ENCODE results near the gene AGTRAP. TPM values are rescaled to one million over a fixed set of nuclear protein-coding genes. Genes with fewer than 3 reads are reported as not detected.

AGTRAP gene
- total and polyA plus RNA-seq, 2 of the 8 experiments (the other 6 are each of a cell fraction or from before 2014, with no cell fraction given), result 69.7 to 192 TPM

DNA sequence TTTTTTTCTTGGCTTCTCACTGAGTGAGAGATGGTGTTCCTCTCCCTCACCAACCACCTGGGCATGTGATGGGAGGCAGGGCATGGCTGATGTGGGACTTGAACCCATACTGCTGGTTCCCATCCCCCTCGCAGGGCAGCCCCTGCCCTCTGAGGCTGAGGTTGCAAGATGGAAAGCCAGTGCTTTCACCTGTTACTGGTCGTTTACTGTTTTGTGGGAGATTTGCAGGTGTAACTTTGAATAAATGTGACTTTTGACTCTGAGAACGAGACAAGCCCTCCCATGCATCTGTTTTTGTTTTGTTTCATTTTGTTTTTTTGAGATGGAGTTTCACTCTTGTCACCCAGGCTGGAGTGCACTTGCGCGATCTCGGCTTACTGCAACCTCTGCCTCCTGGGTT lies 47.6 kb downstream of the AGTRAP start:
- H3K79me1 ChIP-seq (ENCODE audit: low read depth, low read length), result no peaks in the 10 kb centered on the region

More for the DNA sequence above, 47.6 kb downstream of the AGTRAP start:
- Histone ChIP-seq H4K91ac (replicated peaks; ENCODE audit: insufficient read length, low read length) (no peak overlapping the region), H3K18ac (ENCODE audit: extremely low read depth, low read length) (no peak overlapping the region), H2BK12ac (ENCODE audit: low read depth, low read length) (no peak overlapping the region), H3K23ac (ENCODE audit: insufficient read length) (no peak overlapping the region), H3K4me3 (ENCODE audit: extremely low read depth in 1 of 4, insufficient read depth in 2 of 4, low read depth in 3 of 4, low read length in 4 of 4) (no peak overlapping the region), H3K4me1 (replicated peaks in 1 of 4; ENCODE audit: control insufficient read depth in 3 of 4, insufficient read depth in 4 of 4, low read length in 3 of 4) (peaks cover 7 to 34% (median 25%) of the 10 kb centered on the region in 4 experiments), H3K27me3 (replicated peaks in 1 of 4; ENCODE audit: control insufficient read depth in 3 of 4, extremely low read depth in 1 of 4, insufficient read depth in 3 of 4, low read length in 3 of 4) (no peaks in the 10 kb centered on the region), H3K4me2 (ENCODE audit: insufficient read depth in 1 of 2, low read depth in 2 of 2, low read length in 2 of 2) (no peak overlapping the region), H3K9me3 (ENCODE audit: insufficient read depth in 2 of 2, low read depth in 1 of 2, low read length in 1 of 2) (no peaks in the 10 kb centered on the region), H3K27ac (ENCODE audit: low read depth, low read length) (no peak overlapping the region), H2AFZ (ENCODE audit: low read length) (no peak overlapping the region), H3K79me2 (ENCODE audit: control insufficient read depth in 1 of 2, insufficient read depth in 2 of 2, low read length in 2 of 2) (no peaks in the 10 kb centered on the region), H3K4ac (replicated peaks; ENCODE audit: insufficient read length, low read depth, low read length) (peak overlapping the region; percentile 21), H2BK20ac (ENCODE audit: low read length) (0 out of 2 replicates have a peak overlapping the region, but pooled peaks have one; percentile 61), H2BK15ac (ENCODE audit: low read length) (0 out of 2 replicates have a peak overlapping the region, but pooled peaks have one; percentile 46), H4K8ac (ENCODE audit: extremely low read depth, insufficient read depth, low read length) (peak overlapping the region; percentile 45), H3K56ac (replicated peaks; ENCODE audit: insufficient read length, low read depth, low read length) (no peak overlapping the region), H3K36me3 (ENCODE audit: control insufficient read depth in 2 of 4, insufficient read depth in 4 of 4, low read length in 3 of 4) (no peaks in the 10 kb centered on the region), H4K5ac (ENCODE audit: insufficient read length, low read depth, low read length) (no peak overlapping the region), H3K14ac (ENCODE audit: insufficient read length) (no peak overlapping the region), H2BK120ac (replicated peaks; ENCODE audit: low read depth, low read length) (no peak overlapping the region), H3K23me2 (ENCODE audit: low read depth, low read length) (no peaks in the 10 kb centered on the region), H4K20me1 (replicated peaks in 1 of 2; ENCODE audit: control insufficient read depth in 1 of 2, insufficient read depth in 2 of 2, low read length in 2 of 2) (no peaks in the 10 kb centered on the region), H2AK5ac (ENCODE audit: low read depth, low read length) (no peak overlapping the region), H3K9ac (replicated peaks in 1 of 4; ENCODE audit: extremely low read depth in 1 of 4, low read depth in 3 of 4, low read length in 3 of 4) (no peak overlapping the region), H2BK5ac (ENCODE audit: low read depth, low read length) (0 out of 2 replicates have a peak overlapping the region, but pooled peaks have one; percentile 88)
- FAIRE-seq (no peak), DNase-seq (ENCODE audit: low read depth in 1 of 2, low spot score in 2 of 2) (no peak)
- no peak for TF ChIP-seq KDM1A (IDR thresholded peaks at IDR 0.05; ENCODE audit: borderline replicate concordance, low read length)
- ChIA-PET CTCF (ENCODE audit: partially characterized antibody) (interaction anchor here (0.6 kb wide), 1 partner anchor 39 kb away, joined by 3 read pairs; no protein-coding TSS in a partner anchor), POLR2A (ENCODE audit: partially characterized antibody) (interaction anchor here (1.0 kb wide), 1 partner anchor 22 kb away, joined by 3 read pairs; the partner anchor contains the start of genes CLCN6 and MTHFR)
- 89% methylated on average over 6 of the region's 6 CpGs; no CpG with 5 or more reads in 1 of the 2 experiments for WGBS, 2 experiments (ENCODE audit: extremely low coverage in 1 of 2, insufficient coverage in 1 of 2, insufficient read length in 1 of 2, insufficient replicate concordance in 2 of 2, low coverage in 1 of 2, low lambda C conversion rate in 2 of 2, missing lambda C conversion rate in 1 of 2)

Data from H1 (cell line).